ENCODE measurements around the gene SHANK2. TPM values are rescaled to one million over a fixed set of nuclear protein-coding genes. Genes with fewer than 3 reads are reported as not detected.
A peak's percentile ranks its signal among the peaks of the same experiment; 100 is the strongest.

The SHANK2 gene
- total RNA-seq, 1 donor from 2014 or later: 16.0 TPM

DNA sequence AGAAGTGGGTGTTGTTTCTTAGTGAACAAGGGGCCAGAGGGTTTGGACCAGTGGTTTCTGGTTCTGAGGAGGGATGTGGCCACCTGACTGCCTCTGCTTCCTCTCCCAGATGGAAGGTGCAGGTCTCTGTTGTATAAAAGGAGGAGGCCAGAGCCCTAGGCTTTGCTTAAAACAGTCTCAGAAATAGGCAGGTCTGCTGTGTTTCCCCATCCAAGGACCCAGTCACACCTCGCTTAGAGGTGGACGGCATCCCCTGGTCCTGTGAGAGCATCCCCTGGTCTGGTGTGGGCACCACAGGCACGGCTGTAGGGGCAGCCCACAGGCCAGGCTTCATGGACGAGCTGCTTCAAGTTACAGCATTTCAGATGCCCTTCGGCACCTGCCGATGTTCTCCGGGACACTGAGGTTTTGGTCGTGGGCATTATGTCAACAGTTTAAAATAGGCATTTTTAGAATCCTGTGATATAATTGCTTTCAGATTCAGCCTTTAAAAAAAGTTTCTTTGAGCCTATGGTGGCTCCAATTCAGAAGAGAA is 45.7 kb upstream of the SHANK2 start:
- Histone ChIP-seq H3K36me3 (ENCODE audit: control insufficient read depth, insufficient read depth, low read length) (no peaks in the 10 kb centered on the region), H3K27me3 (ENCODE audit: control insufficient read depth, insufficient read depth, low read length) (no peaks in the 10 kb centered on the region), H3K4me3 (ENCODE audit: low read depth, low read length) (no peak overlapping the region)
- no peak for DNase-seq (ENCODE audit: low read depth)
- no peak for TF ChIP-seq CTCF (IDR thresholded peaks at IDR 0.05; ENCODE audit: insufficient read depth, low read length, poor library complexity, severe bottlenecking)

DNA sequence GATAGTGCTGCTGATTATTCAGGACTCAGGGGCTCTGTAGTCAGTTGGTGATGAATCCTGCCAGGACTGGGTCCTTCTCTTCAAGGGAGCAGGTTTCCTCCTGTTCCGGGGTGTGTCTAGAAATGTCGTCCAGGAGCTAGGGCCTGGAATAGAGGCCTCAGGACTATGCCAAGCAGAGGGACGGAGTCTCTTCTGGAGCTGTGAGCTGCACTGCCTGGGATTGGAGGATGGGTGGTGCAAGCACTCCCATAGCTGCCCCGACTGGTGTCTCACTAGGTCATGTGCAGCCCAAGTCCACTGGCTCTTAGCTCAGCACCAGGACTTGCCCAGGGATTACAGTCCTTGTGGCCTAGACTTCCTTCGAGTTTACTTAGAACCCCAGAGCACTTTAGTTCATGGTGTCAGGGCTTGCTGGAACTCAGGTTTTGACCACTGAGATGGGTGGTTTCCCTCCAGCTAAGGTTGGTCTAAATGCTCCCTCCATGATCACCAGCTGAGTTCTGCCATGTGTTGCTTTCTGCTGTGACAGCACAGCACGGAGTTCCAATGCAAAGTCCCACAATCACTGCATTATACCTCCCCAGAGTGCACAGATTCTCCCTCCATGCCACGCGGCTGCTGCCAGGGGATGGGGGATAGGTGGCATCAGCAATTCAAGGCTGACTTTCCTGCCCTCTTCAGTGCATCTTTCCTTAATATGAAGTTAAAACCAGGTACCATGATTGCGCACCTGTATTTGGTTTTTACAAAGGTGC is 42.6 kb upstream of the SHANK2 start:
- Histone ChIP-seq H3K27me3 (ENCODE audit: control insufficient read depth, insufficient read depth, low read length) (no peaks in the 10 kb centered on the region), H3K4me3 (ENCODE audit: low read depth, low read length) (no peak overlapping the region), H3K36me3 (ENCODE audit: control insufficient read depth, insufficient read depth, low read length) (no peaks in the 10 kb centered on the region)
- no peak for TF ChIP-seq CTCF (IDR thresholded peaks at IDR 0.05; ENCODE audit: insufficient read depth, low read length, poor library complexity, severe bottlenecking)
- no peak for DNase-seq (ENCODE audit: low read depth)

GRCh38 chr11:71293961-71294782 is 41.8 kb upstream of the SHANK2 start:
- TF ChIP-seq CTCF (IDR thresholded peaks at IDR 0.05; ENCODE audit: insufficient read depth, low read length, poor library complexity, severe bottlenecking): no peak
- H3K36me3 ChIP-seq (ENCODE audit: control insufficient read depth, insufficient read depth, low read length): no peaks in the 10 kb centered on the region
- no peak overlapping the region for H3K4me3 ChIP-seq (ENCODE audit: low read depth, low read length)
- DNase-seq (ENCODE audit: low read depth): no peak
- H3K27me3 ChIP-seq (ENCODE audit: control insufficient read depth, insufficient read depth, low read length): no peaks in the 10 kb centered on the region

DNA sequence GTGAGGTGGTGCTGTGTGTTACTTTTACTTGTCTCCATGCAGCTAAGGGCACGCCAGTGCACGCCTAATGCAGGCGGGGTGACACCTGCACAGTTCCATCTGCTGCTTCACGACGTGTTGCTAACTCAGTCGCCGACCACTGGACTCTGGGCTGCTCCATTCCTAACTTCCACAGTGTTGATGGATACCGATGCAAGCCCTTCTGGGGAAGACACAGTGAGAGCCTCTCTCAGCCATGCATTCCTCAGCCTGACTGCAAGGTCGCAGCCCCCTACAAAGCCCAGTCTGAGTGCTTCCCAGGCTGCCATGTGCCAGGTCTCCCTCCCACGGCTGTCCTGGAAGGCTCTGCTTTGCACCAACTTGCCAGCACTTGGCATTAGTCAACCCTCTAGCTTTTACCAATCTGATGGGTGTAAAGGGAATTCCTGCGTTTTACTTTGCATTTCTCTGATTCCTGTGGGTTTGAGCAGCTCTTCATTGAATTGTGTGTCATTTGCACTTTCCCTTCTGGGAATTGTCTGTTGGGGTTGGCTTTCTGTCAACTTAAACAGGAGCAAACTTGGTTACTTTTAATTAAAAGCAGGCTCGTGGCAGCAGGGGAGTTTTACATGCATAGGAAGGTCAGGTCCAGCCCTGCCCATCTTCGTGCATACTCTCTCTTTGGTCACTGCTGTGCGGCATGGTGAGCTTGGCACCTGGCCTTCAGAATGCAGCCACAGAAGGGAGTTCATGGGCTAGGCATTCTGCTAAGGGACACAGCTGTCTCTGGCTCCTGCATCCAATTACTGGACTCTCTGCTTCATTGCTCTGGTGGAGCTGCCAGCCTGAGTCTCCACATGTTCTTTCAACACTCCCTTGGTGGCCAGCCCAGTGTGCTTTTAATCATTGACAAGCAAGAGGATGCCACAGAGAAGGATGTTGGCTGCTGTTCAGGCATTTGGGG is 34.6 kb upstream of the SHANK2 start:
- Histone ChIP-seq H3K4me3 (ENCODE audit: low read depth, low read length) (no peak overlapping the region), H3K27me3 (ENCODE audit: control insufficient read depth, insufficient read depth, low read length) (no peaks in the 10 kb centered on the region), H3K36me3 (ENCODE audit: control insufficient read depth, insufficient read depth, low read length) (no peaks in the 10 kb centered on the region)
- no peak for TF ChIP-seq CTCF (IDR thresholded peaks at IDR 0.05; ENCODE audit: insufficient read depth, low read length, poor library complexity, severe bottlenecking)
- DNase-seq (ENCODE audit: low read depth): peak; percentile 95

- Histone ChIP-seq H3K27me3 (ENCODE audit: control insufficient read depth, insufficient read depth, low read length) (no peaks in the 10 kb centered on the region), H3K4me3 (ENCODE audit: low read depth, low read length) (no peak overlapping the region), H3K36me3 (ENCODE audit: control insufficient read depth, insufficient read depth, low read length) (no peaks in the 10 kb centered on the region)
- no peak for TF ChIP-seq CTCF (IDR thresholded peaks at IDR 0.05; ENCODE audit: insufficient read depth, low read length, poor library complexity, severe bottlenecking)
- no peak for DNase-seq (ENCODE audit: low read depth)
These were observed 32.7 kb upstream of the SHANK2 start for GRCh38 chr11:71285111-71285510.
